Tibial nerve (tissue), 4 donors: ENCODE data around the gene TPD52L1.

Experiments
- EP300 ChIP-seq, 2 donors: sonication (generic); formaldehyde crosslinking; IDR thresholded peaks; one replicate each; pipeline ENCODE4 v1.6.1; 2017; ENCODE audit warnings: antibody characterized with exemption in 2 of 2, mild to moderate bottlenecking in 1 of 2
- POLR2A ChIP-seq, 2 donors: fragments of 450-650 bp; IDR thresholded peaks; one replicate each; pipeline ENCODE4 v1.6.1; 2017; ENCODE audit warnings: antibody characterized with exemption in 2 of 2, mild to moderate bottlenecking in 2 of 2, moderate library complexity in 2 of 2
- TF ChIP-seq, protein P1 (sequence below), 5 experiments: fragments of 200-600 bp in 3 of 5; fragments of 450-650 bp in 2 of 5; sonication (generic) in 3 of 5; IDR thresholded peaks; one replicate each; pipeline ENCODE4 v1.5.1; 2016 to 2019; ENCODE audit warnings: antibody characterized with exemption in 5 of 5, mild to moderate bottlenecking in 3 of 5, moderate library complexity in 2 of 5

DNA sequence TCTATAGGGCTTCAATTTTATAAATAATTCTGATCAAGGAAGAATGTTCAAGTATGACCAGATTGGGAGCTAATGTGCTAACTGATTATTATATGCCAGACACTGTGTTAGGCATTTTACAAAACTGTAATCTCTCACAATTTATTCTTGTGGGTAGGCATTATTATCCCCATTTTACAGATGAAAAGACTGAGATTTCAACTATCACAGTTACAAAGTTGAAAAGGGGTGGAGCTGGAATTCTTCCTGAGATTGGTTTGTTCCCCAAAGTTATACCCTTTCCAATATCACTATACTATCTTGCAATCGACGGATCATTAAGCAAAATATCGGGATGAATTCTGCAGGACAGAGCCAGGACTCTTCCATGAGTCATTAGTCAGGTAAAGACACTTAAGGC, 57.1 kb downstream of the TPD52L1 start:
- TF ChIP-seq, protein P1, sequence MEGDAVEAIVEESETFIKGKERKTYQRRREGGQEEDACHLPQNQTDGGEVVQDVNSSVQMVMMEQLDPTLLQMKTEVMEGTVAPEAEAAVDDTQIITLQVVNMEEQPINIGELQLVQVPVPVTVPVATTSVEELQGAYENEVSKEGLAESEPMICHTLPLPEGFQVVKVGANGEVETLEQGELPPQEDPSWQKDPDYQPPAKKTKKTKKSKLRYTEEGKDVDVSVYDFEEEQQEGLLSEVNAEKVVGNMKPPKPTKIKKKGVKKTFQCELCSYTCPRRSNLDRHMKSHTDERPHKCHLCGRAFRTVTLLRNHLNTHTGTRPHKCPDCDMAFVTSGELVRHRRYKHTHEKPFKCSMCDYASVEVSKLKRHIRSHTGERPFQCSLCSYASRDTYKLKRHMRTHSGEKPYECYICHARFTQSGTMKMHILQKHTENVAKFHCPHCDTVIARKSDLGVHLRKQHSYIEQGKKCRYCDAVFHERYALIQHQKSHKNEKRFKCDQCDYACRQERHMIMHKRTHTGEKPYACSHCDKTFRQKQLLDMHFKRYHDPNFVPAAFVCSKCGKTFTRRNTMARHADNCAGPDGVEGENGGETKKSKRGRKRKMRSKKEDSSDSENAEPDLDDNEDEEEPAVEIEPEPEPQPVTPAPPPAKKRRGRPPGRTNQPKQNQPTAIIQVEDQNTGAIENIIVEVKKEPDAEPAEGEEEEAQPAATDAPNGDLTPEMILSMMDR (IDR thresholded peaks at IDR 0.05), result no peak
- TF ChIP-seq POLR2A (IDR thresholded peaks at IDR 0.05), result no peak
- TF ChIP-seq EP300 (IDR thresholded peaks at IDR 0.05), result no peak
